Measurements from ENCODE around the gene FGF12. TPM values are rescaled to one million over a fixed set of nuclear protein-coding genes. Genes with fewer than 3 reads are reported as not detected.

Gene FGF12
- total RNA-seq, 1 donor from 2014 or later, result 3.9 TPM

DNA sequence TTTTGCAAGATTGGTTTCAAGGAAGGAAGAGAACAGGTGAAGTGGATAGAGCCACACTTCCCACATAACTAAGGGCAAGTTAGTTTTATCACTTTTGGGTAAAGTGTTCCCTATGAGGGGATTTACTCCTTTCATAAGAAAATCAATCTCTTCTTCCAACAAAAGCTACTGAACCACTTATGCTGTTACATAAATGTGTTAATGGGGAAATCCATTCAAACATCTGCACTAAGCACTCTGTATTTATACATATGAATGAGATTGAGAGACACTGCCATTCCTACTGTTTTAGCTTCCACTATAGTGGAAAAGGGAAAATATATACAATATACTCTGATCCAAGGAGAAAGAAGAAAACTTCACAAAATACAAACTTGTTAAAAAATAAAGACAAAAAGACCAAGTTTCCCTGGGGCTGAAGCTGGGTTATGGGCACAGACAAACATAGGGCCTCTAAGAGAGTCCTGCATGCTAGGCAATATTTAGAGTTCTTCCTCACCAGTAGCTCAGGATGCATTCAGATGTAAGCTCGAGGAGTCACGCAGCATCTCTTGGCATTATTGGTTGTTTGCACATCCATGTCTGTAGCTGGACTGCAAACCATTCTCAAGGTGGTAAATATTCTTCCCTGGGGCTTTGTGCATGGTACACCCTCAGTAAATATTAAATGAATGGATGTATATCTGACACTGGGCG, 454.2 kb downstream of the FGF12 start:
- TF ChIP-seq, protein P1, sequence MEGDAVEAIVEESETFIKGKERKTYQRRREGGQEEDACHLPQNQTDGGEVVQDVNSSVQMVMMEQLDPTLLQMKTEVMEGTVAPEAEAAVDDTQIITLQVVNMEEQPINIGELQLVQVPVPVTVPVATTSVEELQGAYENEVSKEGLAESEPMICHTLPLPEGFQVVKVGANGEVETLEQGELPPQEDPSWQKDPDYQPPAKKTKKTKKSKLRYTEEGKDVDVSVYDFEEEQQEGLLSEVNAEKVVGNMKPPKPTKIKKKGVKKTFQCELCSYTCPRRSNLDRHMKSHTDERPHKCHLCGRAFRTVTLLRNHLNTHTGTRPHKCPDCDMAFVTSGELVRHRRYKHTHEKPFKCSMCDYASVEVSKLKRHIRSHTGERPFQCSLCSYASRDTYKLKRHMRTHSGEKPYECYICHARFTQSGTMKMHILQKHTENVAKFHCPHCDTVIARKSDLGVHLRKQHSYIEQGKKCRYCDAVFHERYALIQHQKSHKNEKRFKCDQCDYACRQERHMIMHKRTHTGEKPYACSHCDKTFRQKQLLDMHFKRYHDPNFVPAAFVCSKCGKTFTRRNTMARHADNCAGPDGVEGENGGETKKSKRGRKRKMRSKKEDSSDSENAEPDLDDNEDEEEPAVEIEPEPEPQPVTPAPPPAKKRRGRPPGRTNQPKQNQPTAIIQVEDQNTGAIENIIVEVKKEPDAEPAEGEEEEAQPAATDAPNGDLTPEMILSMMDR (IDR thresholded peaks at IDR 0.05), result no peak
- intact Hi-C loops (cut with DNase I), result no loop called here
- Histone ChIP-seq H3K4me1 (no peaks in the 10 kb centered on the region), H3K9me3 (no peaks in the 10 kb centered on the region), H3K4me3 (no peak overlapping the region), H3K36me3 (no peaks in the 10 kb centered on the region), H3K27me3 (ENCODE audit: low read depth) (no peaks in the 10 kb centered on the region), H3K27ac (no peak overlapping the region)
- DNase-seq, result no peak
- ATAC-seq, result no peak

DNA sequence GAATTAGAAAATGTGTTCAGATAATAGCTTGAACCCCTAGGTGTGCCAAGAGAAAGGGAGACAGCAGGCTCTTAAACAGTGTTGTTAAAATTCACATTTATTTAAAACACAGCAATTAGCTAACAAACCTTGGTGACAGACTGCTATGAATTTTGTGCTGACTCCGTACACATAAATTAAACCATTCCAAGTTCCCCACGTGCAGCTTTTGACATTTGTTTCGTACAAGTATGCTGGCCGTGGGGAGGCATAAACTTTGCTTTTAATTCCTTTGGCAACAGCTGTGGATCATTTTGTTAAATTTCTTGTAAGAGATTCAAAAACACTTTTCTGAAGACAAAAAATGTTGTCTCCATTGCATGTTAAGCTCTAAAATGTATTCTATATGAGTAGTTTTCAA, 465.3 kb downstream of the FGF12 start:
- Histone ChIP-seq H3K9me3 (no peaks in the 10 kb centered on the region), H3K27me3 (ENCODE audit: low read depth) (no peaks in the 10 kb centered on the region), H3K4me3 (no peak overlapping the region), H3K36me3 (no peaks in the 10 kb centered on the region), H3K27ac (no peak overlapping the region), H3K4me1 (no peaks in the 10 kb centered on the region)
- no peak for ATAC-seq
- intact Hi-C loops (cut with DNase I), result no loop called here
- TF ChIP-seq, protein P1 (IDR thresholded peaks at IDR 0.05), result no peak
- DNase-seq, result no peak

DNA sequence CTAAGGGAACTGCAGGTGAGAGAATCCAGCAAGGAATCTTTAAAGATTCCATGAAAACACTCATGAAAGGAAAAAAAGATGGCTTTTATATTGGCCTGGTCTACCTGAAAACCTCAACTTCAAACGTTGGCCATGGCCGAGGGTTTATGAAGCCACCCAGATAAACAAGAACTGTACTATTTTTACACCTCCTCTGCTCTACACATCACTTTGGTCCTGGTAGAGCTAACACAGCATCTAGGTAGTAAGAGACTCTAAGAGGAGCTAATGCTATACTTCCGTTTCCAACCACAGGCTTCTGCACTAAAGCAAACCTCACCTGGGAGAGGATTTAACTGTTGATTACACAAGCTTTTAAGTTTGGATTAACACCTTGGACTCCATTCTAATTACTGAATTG, 466.2 kb downstream of the FGF12 start:
- ATAC-seq (no peak), DNase-seq (no peak)
- Histone ChIP-seq H3K27me3 (ENCODE audit: low read depth) (no peaks in the 10 kb centered on the region), H3K27ac (no peak overlapping the region), H3K4me1 (no peaks in the 10 kb centered on the region), H3K9me3 (no peaks in the 10 kb centered on the region), H3K36me3 (no peaks in the 10 kb centered on the region), H3K4me3 (no peak overlapping the region)
- intact Hi-C loops (cut with DNase I), result no loop called here
- TF ChIP-seq, protein P1 (IDR thresholded peaks at IDR 0.05), result no peak

DNA sequence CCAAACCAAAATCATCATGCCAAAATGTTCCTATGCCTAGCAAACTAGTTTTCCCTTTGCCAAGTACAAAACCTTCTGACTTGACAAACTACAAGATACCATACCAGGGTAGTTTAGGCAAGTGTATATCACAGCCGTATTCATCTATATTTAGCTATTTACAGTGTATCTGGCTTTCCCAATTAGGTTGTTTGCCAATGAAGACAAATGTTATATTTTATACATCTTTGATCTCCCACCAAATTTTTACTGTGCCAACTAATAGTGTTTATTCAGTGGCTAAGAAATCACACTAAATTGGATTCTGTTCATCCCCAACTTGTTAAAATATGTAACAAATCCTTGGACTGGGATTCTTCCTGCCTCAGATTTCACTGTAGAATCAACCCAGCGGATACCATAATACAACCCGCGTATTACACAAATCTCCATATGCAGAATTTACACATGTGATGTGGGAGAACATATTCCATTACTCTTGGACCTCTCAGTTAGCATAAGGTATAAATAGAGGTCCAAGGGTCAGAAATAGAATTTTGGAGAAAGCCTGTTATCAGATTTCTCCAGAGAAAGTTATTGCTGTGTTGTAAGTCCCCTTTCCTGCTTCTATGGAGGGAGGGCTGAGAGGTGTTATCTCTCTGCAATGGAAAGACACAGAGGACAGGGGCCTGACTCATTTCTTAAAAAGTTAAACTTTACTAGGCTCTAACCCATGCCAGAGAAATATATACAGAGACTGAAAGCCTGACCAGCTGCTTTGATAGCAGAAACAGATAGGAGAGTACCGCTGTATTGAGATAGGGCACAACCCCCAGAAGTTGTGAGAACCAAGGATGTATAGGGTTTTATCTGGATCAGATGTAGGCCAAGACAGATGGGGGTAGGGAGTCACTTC, 467.0 kb downstream of the FGF12 start:
- no peaks in the 10 kb centered on the region for H3K27me3 ChIP-seq (ENCODE audit: low read depth)
- no peaks in the 10 kb centered on the region for H3K9me3 ChIP-seq
- no peaks in the 10 kb centered on the region for H3K4me1 ChIP-seq
- ATAC-seq, result no peak
- TF ChIP-seq, protein P1 (IDR thresholded peaks at IDR 0.05), result no peak
- no peak overlapping the region for H3K4me3 ChIP-seq
- no peak for DNase-seq
- H3K27ac ChIP-seq, result no peak overlapping the region
- no peaks in the 10 kb centered on the region for H3K36me3 ChIP-seq
- intact Hi-C loops (cut with DNase I), result no loop called here

DNA sequence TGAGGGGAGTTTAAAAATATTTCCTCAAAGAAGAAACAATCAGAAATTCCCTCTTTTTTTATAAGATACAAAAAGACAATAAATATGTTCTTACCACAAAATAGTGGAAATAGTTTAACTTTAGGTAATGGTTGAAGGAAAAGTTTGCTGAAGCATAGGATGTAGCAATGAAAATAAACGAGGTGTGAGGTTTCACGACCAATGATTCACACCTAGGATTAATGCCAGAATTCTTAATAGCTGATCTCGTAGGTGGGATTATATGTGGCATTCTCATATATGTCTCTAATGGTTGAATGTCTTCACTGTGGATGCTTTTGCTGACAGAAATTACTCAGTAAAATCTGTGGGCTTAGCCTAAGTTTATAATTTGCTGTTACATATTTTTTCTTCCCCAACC, 467.7 kb downstream of the FGF12 start:
- Histone ChIP-seq H3K27me3 (ENCODE audit: low read depth) (no peaks in the 10 kb centered on the region), H3K36me3 (no peaks in the 10 kb centered on the region), H3K27ac (no peak overlapping the region), H3K9me3 (no peaks in the 10 kb centered on the region), H3K4me1 (no peaks in the 10 kb centered on the region), H3K4me3 (no peak overlapping the region)
- ATAC-seq, result no peak
- intact Hi-C loops (cut with DNase I), result no loop called here
- DNase-seq, result no peak
- TF ChIP-seq, protein P1 (IDR thresholded peaks at IDR 0.05), result no peak
